ENCODE data around the gene RENBP.

The RENBP gene

DNA sequence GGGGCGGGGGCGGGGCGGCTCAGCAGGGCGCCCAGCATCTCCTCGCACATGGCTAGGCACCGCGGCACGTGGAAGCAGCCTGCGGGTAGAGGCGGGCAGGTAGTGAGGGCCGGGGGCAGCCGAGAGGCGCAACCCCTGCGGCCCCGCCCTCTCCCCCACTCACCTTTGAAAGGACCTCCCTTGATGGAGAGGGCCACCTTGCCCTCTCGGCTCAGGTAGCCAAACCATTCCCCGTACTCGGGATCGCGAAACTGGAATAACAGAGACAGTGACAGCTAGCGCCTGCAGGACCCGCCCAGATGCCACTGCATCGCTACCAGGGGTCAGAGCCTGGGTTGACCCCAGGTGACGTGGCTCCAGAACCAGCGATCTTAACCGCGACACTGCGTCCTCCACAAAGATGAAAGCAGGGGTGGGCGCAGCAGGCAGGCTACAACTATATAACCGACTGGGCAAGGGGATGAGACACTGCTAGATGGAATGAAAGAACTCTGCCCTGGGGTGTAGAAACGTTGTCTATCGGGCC, 9.1 kb downstream of the RENBP start:
- in situ Hi-C loops (cut with MboI; ENCODE audit: low pct_unique_long_range_greater_than_20kb, low sequenced_read_pairs, unreplicated experiment) = loop anchor here (25.0 kb wide), 1 partner anchor 973 kb away; no protein-coding TSS in a partner anchor
- TF ChIP-seq, protein P1, sequence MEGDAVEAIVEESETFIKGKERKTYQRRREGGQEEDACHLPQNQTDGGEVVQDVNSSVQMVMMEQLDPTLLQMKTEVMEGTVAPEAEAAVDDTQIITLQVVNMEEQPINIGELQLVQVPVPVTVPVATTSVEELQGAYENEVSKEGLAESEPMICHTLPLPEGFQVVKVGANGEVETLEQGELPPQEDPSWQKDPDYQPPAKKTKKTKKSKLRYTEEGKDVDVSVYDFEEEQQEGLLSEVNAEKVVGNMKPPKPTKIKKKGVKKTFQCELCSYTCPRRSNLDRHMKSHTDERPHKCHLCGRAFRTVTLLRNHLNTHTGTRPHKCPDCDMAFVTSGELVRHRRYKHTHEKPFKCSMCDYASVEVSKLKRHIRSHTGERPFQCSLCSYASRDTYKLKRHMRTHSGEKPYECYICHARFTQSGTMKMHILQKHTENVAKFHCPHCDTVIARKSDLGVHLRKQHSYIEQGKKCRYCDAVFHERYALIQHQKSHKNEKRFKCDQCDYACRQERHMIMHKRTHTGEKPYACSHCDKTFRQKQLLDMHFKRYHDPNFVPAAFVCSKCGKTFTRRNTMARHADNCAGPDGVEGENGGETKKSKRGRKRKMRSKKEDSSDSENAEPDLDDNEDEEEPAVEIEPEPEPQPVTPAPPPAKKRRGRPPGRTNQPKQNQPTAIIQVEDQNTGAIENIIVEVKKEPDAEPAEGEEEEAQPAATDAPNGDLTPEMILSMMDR (IDR thresholded peaks at IDR 0.05; ENCODE audit: extremely low read depth, insufficient read depth, missing control alignments) = no peak
- no peak for DNase-seq (ENCODE audit: low spot score)

DNA sequence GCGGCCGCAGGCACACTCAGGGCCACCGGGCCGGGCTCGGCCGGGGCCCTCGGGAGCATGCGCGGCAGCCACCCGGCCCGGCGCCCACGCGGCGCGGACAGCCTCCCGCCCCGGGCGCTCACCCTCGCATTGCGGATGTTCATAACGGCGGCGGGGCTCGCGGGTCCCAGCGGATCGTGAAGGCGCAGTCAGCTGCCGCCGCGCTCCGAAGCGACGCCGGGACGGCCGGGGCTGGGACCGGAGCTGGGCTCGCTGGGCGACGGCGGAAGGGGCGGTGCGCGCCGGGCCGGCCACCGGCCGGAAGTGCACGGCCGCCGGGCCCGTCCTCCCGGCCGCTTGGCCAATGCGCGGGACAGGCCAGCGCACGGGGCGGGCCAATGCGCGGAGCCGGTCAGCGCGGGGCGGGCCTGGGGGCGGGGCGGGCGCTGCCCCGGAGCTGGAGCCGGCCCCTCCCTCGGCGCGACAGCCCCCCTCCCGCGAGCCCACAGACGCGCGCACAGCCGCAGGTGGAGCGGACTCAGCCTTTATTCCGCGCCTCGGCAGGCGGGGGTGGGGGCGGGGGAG, 9.6 kb downstream of the RENBP start, which contains the start of gene NAA10:
NAA10 (minus strand) TSS at position 276 of the 564 bp plus-strand sequence; CDS start at position 143, 133 bp downstream.
- DNase-seq (ENCODE audit: low spot score) = peak; percentile 97
- in situ Hi-C loops (cut with MboI; ENCODE audit: low pct_unique_long_range_greater_than_20kb, low sequenced_read_pairs, unreplicated experiment) = loop anchor here (25.0 kb wide), 1 partner anchor 973 kb away; no protein-coding TSS in a partner anchor
- TF ChIP-seq, protein P1 (IDR thresholded peaks at IDR 0.05; ENCODE audit: extremely low read depth, insufficient read depth, missing control alignments) = no peak

DNA sequence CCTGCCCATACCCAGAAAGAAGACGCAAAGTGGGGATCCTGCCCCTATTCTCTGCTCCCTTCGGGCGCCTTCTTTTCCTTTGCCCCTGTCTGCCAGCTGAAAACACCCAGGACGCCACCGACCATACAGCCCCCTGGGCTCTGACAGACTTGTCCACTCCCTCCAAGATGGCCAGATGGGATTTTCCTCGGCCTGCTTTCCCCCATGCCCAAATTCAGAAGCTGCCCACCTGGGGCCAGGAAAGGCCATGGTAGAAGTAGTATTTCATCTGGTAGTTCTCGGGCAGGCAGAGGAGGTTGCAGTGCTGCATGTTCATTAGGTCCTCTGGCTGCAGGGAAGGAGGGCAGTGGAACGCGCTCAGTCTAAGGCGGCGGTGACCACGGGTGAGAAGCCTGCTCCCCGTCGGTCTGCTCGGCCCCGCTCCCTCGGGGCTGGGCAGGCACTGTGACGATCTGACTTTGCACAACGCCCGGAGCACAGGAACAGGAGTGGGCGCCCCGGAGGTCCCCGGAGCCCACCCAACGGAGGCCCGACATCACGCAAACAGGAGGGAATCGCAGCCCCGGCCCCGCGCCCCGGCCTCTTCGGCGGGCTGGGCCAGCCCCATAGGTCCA, 10.2 kb downstream of the RENBP start:
- TF ChIP-seq, protein P1 (IDR thresholded peaks at IDR 0.05; ENCODE audit: extremely low read depth, insufficient read depth, missing control alignments) = no peak
- in situ Hi-C loops (cut with MboI; ENCODE audit: low pct_unique_long_range_greater_than_20kb, low sequenced_read_pairs, unreplicated experiment) = loop anchor here (25.0 kb wide), 1 partner anchor 972 kb away; no protein-coding TSS in a partner anchor
- DNase-seq (ENCODE audit: low spot score) = no peak

DNA sequence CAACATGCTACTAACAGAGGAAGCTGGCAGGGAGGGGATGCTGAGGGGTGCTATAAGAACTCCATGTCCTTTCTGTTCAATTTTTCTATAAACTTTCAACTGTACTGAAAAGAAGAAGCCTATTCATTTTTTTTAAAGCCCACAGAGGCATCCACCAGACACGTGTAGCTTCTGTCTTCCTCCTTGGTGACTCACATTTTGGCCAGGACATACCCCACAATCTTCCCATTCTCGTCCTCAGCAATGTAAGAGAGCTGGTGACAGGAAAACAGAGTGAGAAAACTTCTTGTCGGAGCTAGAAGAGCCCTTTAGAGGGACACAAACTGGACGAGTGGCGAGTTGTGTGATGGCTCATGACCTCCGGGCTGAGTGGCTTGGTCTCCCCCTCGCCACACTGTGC, 10.7 kb downstream of the RENBP start:
- in situ Hi-C loops (cut with MboI; ENCODE audit: low pct_unique_long_range_greater_than_20kb, low sequenced_read_pairs, unreplicated experiment) = loop anchor here (25.0 kb wide), 1 partner anchor 971 kb away; no protein-coding TSS in a partner anchor
- TF ChIP-seq, protein P1 (IDR thresholded peaks at IDR 0.05; ENCODE audit: extremely low read depth, insufficient read depth, missing control alignments) = no peak
- DNase-seq (ENCODE audit: low spot score) = no peak

DNA sequence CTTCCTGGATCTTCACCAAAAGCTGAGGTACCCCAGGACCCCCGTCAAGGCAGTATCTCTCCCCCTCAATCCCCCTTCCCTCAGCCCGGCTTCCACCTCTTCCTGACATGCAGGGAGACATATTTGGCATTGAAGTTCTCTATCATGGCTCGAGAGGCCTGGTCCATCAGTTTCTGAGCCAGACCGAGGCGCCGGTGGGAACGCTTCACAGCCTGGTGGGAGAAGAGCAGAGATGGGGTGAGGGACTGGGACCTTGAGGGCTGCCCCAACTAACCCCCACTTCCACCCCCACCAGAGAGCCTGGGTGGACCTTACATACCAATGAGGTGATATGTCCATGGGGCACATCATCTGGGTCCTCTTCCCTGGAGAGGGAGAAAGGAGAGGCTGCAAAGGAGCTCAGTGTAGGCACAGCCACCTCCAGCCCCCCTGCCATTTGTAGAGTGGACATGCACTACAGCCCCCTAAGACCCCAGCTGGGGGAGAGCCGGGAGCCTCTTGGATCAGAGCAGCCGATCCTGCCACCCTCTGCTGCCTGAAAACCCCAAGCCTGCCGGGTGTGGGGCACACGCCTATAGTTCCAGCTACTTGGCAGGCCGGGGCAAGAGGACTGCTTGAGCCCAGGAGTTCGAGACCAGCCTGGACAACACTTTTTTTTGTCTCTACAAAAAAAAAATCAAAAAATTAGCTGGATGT, 12.1 kb downstream of the RENBP start:
- DNase-seq (ENCODE audit: low spot score) = no peak
- TF ChIP-seq, protein P1 (IDR thresholded peaks at IDR 0.05; ENCODE audit: extremely low read depth, insufficient read depth, missing control alignments) = no peak
- in situ Hi-C loops (cut with MboI; ENCODE audit: low pct_unique_long_range_greater_than_20kb, low sequenced_read_pairs, unreplicated experiment) = loop anchor here (25.0 kb wide), 1 partner anchor 970 kb away; no protein-coding TSS in a partner anchor

DNA sequence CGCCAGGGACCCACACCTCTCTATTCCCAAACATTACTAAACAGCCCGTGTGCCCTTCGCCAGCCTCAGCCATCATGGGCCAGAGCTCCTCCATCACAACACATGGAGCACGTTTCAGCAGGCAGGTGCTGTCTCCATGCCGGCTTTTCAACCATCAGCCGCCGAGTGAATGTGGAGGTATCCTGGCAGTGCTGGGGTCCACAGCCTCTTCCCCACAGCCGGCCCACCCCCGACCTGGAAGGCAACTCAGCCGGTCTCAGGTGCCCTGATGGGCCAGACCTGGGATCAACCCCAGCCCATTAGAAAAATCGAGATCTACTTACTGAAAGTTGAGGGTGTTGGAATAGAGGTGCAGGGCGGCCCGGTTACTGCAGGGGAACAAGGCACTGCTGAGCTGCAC, 12.7 kb downstream of the RENBP start:
- in situ Hi-C loops (cut with MboI; ENCODE audit: low pct_unique_long_range_greater_than_20kb, low sequenced_read_pairs, unreplicated experiment) = loop anchor here (25.0 kb wide), 1 partner anchor 969 kb away; no protein-coding TSS in a partner anchor
- TF ChIP-seq, protein P1 (IDR thresholded peaks at IDR 0.05; ENCODE audit: extremely low read depth, insufficient read depth, missing control alignments) = no peak
- DNase-seq (ENCODE audit: low spot score) = no peak
